GM18519 (cell line): ENCODE measurements around the gene ABCA4.

Experiments
- ATAC-seq: cut with Tn5 transposase; IDR thresholded peaks from one replicate; pipeline ENCODE4 v1.9.1; 2021; ENCODE audit warnings: mild to moderate bottlenecking, moderate library complexity; ENCODE audit not compliant: unreplicated experiment, low FRiP score

Gene ABCA4

GRCh38 chr1:94105581-94105952 lies 15.4 kb downstream of the ABCA4 start:
- ATAC-seq: no peak

DNA sequence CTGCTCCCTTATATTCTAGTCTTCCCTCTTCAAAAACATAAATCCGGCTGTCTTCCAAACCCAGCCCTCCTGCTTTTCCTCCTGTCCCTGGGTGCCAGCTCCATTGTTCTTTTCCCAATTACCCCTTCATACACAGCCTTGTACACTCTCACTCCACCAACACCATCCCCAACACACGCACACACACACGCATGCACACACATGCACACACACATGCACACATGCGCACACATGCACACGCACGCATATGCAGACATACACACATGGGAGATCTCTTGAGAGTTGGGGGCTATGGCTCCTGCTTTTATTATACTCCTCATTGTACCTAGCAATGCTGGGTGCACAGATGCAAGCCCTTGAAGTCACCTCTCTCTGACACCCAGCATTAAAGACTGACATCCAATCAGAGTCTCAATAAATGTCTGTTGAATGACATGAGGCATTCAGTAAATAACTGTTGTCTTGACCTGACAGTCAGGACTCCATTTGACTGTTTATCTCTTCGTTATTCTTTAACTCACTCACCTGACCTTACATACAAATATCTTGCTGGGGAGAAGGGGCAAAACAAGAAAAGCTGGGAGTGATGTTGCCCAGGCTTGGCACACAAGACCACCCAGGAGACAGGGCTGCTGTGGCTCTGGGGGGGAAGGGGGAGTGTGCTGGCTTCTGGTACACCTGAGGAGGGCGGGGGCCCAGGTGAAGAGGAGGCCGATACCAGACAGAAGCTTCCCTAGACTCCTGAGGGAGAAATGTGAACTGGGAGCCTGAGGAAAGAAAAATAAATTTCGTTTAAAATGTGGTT lies 16.0 kb downstream of the ABCA4 start:
- no peak for ATAC-seq

- ATAC-seq: no peak
These were observed 16.7 kb downstream of the ABCA4 start for GRCh38 chr1:94104127-94104684.

- ATAC-seq: no peak
These were observed 17.3 kb downstream of the ABCA4 start for GRCh38 chr1:94103608-94104007.

DNA sequence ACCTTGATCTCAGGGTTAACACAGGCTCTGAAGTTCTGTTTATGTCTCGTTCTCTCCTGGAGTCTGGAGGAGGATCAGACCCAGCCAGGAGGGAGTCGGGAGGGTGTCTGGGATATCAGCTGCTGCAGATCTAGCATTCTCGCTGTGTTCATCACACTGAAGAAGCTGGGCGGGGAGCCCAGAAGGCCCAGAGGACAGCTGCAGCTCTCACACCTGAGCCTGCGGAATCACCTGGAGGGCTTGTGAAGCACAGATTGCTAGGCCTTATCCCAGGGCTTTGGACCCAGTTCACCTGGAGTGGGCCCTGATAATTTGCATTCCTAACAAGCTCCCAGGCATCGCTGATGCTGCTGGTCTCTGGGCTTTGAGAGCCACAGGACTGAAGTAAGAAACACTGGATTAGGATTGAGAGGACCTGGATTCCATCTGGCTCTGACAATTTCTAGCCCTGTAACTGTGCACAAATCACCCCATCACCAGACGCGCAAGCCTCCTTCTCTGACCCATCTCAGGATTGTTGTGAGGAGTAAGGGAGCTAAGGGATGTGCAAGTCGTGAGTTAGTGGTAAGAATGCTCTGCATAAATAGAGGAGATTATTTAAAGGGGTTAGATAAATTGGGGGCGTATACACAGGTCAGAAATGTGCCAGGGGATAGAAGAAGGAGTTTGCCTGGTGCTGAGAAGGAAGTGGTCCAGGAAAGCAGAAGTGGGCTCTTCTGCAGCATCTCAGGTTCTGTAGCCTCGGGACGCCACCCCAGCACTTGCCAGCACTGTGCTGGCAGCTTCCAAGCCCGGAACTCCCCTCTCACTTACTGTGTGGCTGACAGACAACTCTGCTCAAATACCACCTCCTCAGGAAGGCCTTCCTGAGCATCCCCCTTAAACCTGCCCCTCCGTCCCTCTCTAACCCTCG lies 19.1 kb downstream of the ABCA4 start:
- ATAC-seq: no peak

GRCh38 chr1:94100785-94101612 lies 19.9 kb downstream of the ABCA4 start:
- ATAC-seq: no peak

- ATAC-seq: no peak
These were observed 20.7 kb downstream of the ABCA4 start for GRCh38 chr1:94100129-94100784.

GRCh38 chr1:94099303-94099702 lies 21.6 kb downstream of the ABCA4 start:
- ATAC-seq: no peak

GRCh38 chr1:94098585-94099111 lies 22.3 kb downstream of the ABCA4 start:
- ATAC-seq: no peak

DNA sequence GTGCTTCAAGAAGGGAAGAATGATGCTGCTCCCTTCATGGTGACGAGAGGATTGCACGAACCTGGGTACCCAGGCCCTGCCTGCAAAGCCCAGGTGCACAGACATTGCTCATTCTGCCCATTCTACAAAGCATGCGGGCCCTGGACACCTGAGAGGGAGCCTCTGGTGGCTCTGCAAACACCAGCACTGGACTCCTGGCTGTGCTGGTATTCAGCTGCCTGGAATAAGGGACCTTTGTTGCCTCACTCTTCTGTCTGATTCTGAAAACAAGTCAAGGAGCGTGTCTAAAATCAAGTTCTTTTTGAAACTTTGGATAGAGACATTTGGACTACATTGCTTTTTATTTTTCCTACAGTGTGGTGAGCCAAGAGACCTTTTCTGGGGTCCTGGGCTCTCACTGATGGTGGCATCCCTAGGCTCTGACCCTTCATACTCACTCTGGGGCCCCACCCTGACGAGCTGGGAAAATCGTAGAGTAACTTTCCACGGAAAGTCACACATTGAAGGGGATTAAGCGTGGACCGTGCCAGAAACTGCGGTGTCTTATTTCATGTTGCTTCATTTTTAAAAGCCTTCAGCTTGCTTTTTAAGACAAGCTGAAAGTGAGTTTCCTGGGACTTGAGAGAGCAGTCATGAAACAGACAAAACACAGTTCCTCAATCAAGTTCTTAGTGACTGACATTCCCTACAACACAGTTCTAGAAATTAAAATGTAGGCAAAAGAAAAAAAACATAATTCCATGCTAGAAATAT lies 24.0 kb downstream of the ABCA4 start:
- ATAC-seq: no peak

GRCh38 chr1:94095744-94096469 lies 25.0 kb downstream of the ABCA4 start:
- ATAC-seq: no peak

- ATAC-seq: no peak
These were observed 25.8 kb downstream of the ABCA4 start for GRCh38 chr1:94095112-94095637.

GRCh38 chr1:94094469-94095111 lies 26.4 kb downstream of the ABCA4 start:
- no peak for ATAC-seq

DNA sequence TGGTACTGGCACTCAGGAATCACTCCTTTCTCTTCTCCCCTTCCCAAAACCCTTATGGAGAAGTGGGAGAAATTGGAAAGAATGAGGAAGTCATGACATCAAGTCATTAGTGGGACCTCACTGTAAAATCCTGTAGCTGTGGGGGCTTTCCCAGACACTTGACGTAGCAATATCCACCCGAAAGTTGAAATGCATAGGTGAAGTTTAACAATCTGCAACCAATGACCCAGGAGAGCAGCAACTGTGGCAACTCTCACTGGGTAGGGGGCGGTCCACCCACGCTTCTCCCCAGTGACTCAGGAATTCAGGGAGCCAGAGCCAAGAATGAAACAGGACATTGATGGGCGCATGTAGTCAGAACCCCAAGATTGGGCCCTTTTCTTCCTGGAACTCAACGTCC lies 27.0 kb downstream of the ABCA4 start:
- no peak for ATAC-seq

- no peak for ATAC-seq
These were observed 27.6 kb downstream of the ABCA4 start for GRCh38 chr1:94093396-94093795.

GRCh38 chr1:94092210-94092613 lies 28.7 kb downstream of the ABCA4 start:
- no peak for ATAC-seq

GRCh38 chr1:94090761-94091160 lies 30.2 kb downstream of the ABCA4 start:
- ATAC-seq: no peak

DNA sequence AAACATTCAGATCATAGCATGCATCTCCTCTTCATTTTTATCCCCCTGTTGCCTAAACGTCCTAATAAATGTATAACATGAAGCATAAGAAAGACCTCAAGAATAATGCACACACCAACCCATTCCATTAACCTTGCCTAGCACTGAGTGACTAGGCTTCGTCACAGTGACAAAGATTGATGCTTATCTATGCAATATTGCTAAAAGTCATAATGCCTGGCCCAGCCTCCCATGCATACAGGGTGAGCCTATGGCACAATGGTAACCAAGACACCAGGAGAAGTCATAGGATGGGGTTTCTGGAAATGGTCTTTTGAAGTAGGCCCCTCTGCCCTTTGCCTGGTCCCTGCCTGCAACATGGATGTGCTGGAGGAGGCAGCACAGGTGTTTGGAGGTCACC lies 33.8 kb downstream of the ABCA4 start:
- no peak for ATAC-seq
